Measurements from ENCODE around the gene TP53AIP1.

- no peak for TF ChIP-seq GATA2 (IDR thresholded peaks at IDR 0.05; ENCODE audit: low read depth, low read length)
- TF ChIP-seq GATA3 (IDR thresholded peaks at IDR 0.05; ENCODE audit: low read depth, low read length) = no peak
Observed at GRCh38 chr11:128964463-128964930, 21.8 kb upstream of the TP53AIP1 start.

All from SH-SY5Y (cell line).